ENCODE results near the gene TECPR2.

GRCh38 chr14:102491366-102491765 is 128.6 kb downstream of the TECPR2 start:
- no peak for TF ChIP-seq POLR2A (IDR thresholded peaks at IDR 0.05)
- no peak for TF ChIP-seq CTCF (IDR thresholded peaks at IDR 0.05)
- TF ChIP-seq POLR2AphosphoS5 (IDR thresholded peaks at IDR 0.05), result no peak
